OCI-LY3 (cell line): ENCODE data around the gene ZNF416.

ENCODE experiments used
- EZH2phosphoT487 ChIP-seq: fragments of 200-600 bp; shearing (Covaris generic); IDR thresholded peaks from 2 replicates; pipeline ENCODE4 v1.6.1; 2018; ENCODE audit warnings: antibody characterized with exemption, mixed run types, low read depth
- TF ChIP-seq, protein P1 (sequence below): fragments of 200-600, 300-600 bp; sonication (generic); IDR thresholded peaks from 2 replicates; pipeline ENCODE4 v1.5.1; 2014; ENCODE audit warnings: antibody characterized with exemption, low read length, low read depth

DNA sequence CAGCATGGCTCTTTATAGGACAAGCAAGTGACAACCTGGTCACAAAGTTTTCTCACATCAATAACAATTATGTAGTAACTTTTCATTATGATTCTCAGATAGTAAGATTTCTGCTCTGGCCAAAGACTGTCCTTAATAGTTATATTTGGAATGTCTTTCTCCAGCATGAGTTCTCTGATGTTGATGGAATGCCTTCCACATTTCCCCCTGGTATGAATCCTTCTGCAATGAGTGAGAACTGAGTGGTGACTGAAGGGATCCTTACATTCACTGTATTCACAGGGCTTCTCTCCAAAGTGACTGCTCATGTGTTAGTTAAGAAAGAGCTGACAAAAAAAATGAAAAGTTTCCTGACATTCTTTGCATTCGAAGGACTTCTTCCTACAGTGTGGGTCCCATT, 32.2 kb downstream of the ZNF416 start:
- TF ChIP-seq, protein P1, sequence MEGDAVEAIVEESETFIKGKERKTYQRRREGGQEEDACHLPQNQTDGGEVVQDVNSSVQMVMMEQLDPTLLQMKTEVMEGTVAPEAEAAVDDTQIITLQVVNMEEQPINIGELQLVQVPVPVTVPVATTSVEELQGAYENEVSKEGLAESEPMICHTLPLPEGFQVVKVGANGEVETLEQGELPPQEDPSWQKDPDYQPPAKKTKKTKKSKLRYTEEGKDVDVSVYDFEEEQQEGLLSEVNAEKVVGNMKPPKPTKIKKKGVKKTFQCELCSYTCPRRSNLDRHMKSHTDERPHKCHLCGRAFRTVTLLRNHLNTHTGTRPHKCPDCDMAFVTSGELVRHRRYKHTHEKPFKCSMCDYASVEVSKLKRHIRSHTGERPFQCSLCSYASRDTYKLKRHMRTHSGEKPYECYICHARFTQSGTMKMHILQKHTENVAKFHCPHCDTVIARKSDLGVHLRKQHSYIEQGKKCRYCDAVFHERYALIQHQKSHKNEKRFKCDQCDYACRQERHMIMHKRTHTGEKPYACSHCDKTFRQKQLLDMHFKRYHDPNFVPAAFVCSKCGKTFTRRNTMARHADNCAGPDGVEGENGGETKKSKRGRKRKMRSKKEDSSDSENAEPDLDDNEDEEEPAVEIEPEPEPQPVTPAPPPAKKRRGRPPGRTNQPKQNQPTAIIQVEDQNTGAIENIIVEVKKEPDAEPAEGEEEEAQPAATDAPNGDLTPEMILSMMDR = no peak
- no peak for TF ChIP-seq EZH2phosphoT487
